ENCODE measurements around the gene PXYLP1. TPM values are rescaled to one million over a fixed set of nuclear protein-coding genes. Genes with fewer than 3 reads are reported as not detected.

Gene PXYLP1
- total RNA-seq, 1 donor from 2014 or later: 36.3 TPM

- H3K36me3 Mint-ChIP-seq: peaks cover 14% of the 10 kb centered on the region
- TF ChIP-seq EZH2phosphoT487 (IDR thresholded peaks at IDR 0.05): no peak
- TF ChIP-seq EZH2 (IDR thresholded peaks at IDR 0.05): no peak
- no peak for TF ChIP-seq CTCF (IDR thresholded peaks at IDR 0.05)
These were observed 55.7 kb downstream of the PXYLP1 start for GRCh38 chr3:141287326-141287725.

GRCh38 chr3:141288336-141288990 is 56.8 kb downstream of the PXYLP1 start:
- H3K27ac Mint-ChIP-seq: no peak overlapping the region
- Histone ChIP-seq H3K4me3 (no peak overlapping the region), H4K20me1 (ENCODE audit: low read depth) (no peaks in the 10 kb centered on the region), H2AFZ (replicated peaks) (no peak overlapping the region), H3K27me3 (no peaks in the 10 kb centered on the region), H3K27ac (no peak overlapping the region), H3K4me1 (no peaks in the 10 kb centered on the region), H3K9me3 (ENCODE audit: low read depth) (no peaks in the 10 kb centered on the region), H3K36me3 (no peaks in the 10 kb centered on the region), H3K79me2 (ENCODE audit: low read depth) (no peaks in the 10 kb centered on the region), H3K4me2 (no peak overlapping the region), H3K9ac (no peak overlapping the region), H3F3A (ENCODE audit: low read depth) (peaks cover 4% of the 10 kb centered on the region)
- peaks cover 26% of the 10 kb centered on the region for H3K36me3 Mint-ChIP-seq
- TF ChIP-seq CTCF (IDR thresholded peaks at IDR 0.05) (no peak), EZH2phosphoT487 (IDR thresholded peaks at IDR 0.05) (no peak), EZH2 (IDR thresholded peaks at IDR 0.05) (no peak)
- DNase-seq (ENCODE audit: low spot score): no peak
- no peak overlapping the region for H3K4me3 Mint-ChIP-seq
- H3K4me1 Mint-ChIP-seq: peaks cover 18% of the 10 kb centered on the region
- no peaks in the 10 kb centered on the region for H3K27me3 Mint-ChIP-seq (ENCODE audit: insufficient read depth, low read depth)
- no peaks in the 10 kb centered on the region for H3K9me3 Mint-ChIP-seq

More at GRCh38 chr3:141287326-141287725, 55.7 kb downstream of the PXYLP1 start:
- no peak for DNase-seq (ENCODE audit: low spot score)
- Histone ChIP-seq H3K79me2 (ENCODE audit: low read depth) (no peaks in the 10 kb centered on the region), H3K9me3 (ENCODE audit: low read depth) (no peaks in the 10 kb centered on the region), H4K20me1 (ENCODE audit: low read depth) (no peaks in the 10 kb centered on the region), H3K9ac (no peak overlapping the region), H3K27me3 (no peaks in the 10 kb centered on the region), H3K4me3 (no peak overlapping the region), H3K4me1 (no peaks in the 10 kb centered on the region), H3F3A (ENCODE audit: low read depth) (peaks cover 4% of the 10 kb centered on the region), H3K4me2 (no peak overlapping the region), H2AFZ (replicated peaks) (no peak overlapping the region), H3K36me3 (no peaks in the 10 kb centered on the region), H3K27ac (no peak overlapping the region)
- Mint-ChIP-seq H3K9me3 (no peaks in the 10 kb centered on the region), H3K4me1 (peaks cover 15% of the 10 kb centered on the region), H3K4me3 (no peak overlapping the region), H3K27ac (no peak overlapping the region), H3K27me3 (ENCODE audit: insufficient read depth, low read depth) (no peaks in the 10 kb centered on the region)

GRCh38 chr3:141289228-141289772 is 57.7 kb downstream of the PXYLP1 start:
- H3K27me3 ChIP-seq: no peaks in the 10 kb centered on the region
- no peak overlapping the region for H3K27ac ChIP-seq
- H3K9me3 ChIP-seq (ENCODE audit: low read depth): no peaks in the 10 kb centered on the region
- no peak overlapping the region for H3K4me3 Mint-ChIP-seq
- peaks cover 24% of the 10 kb centered on the region for H3K36me3 Mint-ChIP-seq
- no peak overlapping the region for H3K9ac ChIP-seq
- no peak overlapping the region for H3K4me2 ChIP-seq
- H3K4me1 Mint-ChIP-seq: peaks cover 18% of the 10 kb centered on the region
- H3K4me1 ChIP-seq: no peaks in the 10 kb centered on the region
- H3K27me3 Mint-ChIP-seq (ENCODE audit: insufficient read depth, low read depth): no peaks in the 10 kb centered on the region
- no peak overlapping the region for H3K4me3 ChIP-seq
- no peak for TF ChIP-seq EZH2 (IDR thresholded peaks at IDR 0.05)
- no peak for TF ChIP-seq EZH2phosphoT487 (IDR thresholded peaks at IDR 0.05)
- TF ChIP-seq CTCF (IDR thresholded peaks at IDR 0.05): no peak
- H2AFZ ChIP-seq (replicated peaks): no peak overlapping the region
- peaks cover 4% of the 10 kb centered on the region for H3F3A ChIP-seq (ENCODE audit: low read depth)
- H3K27ac Mint-ChIP-seq: no peak overlapping the region
- no peaks in the 10 kb centered on the region for H3K36me3 ChIP-seq
- H3K9me3 Mint-ChIP-seq: no peaks in the 10 kb centered on the region
- H4K20me1 ChIP-seq (ENCODE audit: low read depth): no peaks in the 10 kb centered on the region
- H3K79me2 ChIP-seq (ENCODE audit: low read depth): no peaks in the 10 kb centered on the region
- no peak for DNase-seq (ENCODE audit: low spot score)
